Measurements from ENCODE around the gene BCL2L13.
"Not testable (repeated sequence)": the region's sequence is repeated elsewhere in the genome, so short reads cannot be mapped to it uniquely, and the experiment has no call there.

Gene BCL2L13

DNA sequence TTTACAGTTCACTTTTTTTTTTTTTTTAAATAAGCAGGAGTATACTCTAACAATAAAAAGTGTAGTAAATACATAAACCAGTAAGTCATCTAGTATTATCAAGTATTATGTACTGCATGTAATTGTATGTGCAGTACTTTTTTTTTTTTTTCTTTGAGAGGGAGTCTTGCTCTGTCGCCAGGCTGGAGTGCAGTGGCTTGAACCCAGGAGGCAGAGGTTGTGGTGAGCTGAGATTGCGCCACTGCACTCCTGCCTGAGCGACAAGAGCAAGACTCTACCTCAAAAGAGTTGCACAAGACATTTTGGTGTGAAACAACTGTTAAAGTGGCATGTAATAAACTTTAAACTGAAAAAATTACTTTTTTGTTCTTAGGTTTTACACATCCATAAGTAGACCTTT is 16.7 kb downstream of the BCL2L13 start:
- no peak for TF ChIP-seq FOXM1 (IDR thresholded peaks at IDR 0.05; ENCODE audit: borderline replicate concordance)
- TF ChIP-seq ELF4 (IDR thresholded peaks at IDR 0.05), result no peak
- no peak for TF ChIP-seq ARNT (IDR thresholded peaks at IDR 0.05)
- TF ChIP-seq SP1 (IDR thresholded peaks at IDR 0.05), result no peak
- no peak for TF ChIP-seq ZNF384 (IDR thresholded peaks at IDR 0.05)
- TF ChIP-seq TARDBP (IDR thresholded peaks at IDR 0.05), result no peak
- DNase-seq (ENCODE audit: extremely low spot score), result no peak
- POLR2A ChIA-PET, result interaction anchor here (1.7 kb wide), 1 partner anchor 16 kb away, joined by 5 read pairs; the partner anchor contains the start of gene BCL2L13
- CTCF ChIA-PET, result interaction anchor here (0.8 kb wide), 1 partner anchor 130 kb away, joined by 3 read pairs; no protein-coding TSS in a partner anchor

DNA sequence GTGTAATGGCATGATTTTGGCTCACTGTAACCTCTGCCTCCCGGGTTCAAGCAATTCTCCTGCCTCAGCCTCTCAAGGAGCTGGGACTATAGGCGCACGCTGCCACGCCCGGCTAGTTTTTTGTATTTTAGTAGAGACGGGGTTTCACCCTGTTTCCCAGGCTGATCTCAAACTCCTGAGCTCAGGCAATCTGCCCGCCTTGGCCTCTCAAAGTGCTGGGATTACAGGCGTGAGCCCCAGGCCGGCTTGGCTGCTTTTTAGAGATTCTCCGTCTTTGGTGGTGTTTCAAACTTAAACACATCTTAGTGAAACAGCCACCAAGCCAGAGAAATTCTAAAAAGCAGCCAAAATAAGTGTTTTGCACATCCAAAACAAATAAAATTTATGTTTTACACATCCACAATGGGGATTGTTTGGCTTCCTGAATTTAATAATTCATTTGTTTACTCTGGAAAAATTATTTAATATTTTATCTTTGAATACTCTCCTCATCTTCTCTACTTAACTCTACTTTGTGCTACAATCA is 18.4 kb downstream of the BCL2L13 start:
- ChIA-PET CTCF (no interaction called here), POLR2A (no interaction called here)
- DNase-seq (ENCODE audit: extremely low spot score), result no peak
- TF ChIP-seq CTBP1 (IDR thresholded peaks at IDR 0.05; ENCODE audit: borderline replicate concordance) (no peak), ARNT (IDR thresholded peaks at IDR 0.05) (no peak)

GRCh38 chr22:17664414-17665055 is 26.0 kb downstream of the BCL2L13 start:
- ChIA-PET CTCF (no interaction called here), POLR2A (no interaction called here)
- TF ChIP-seq ELF4 (IDR thresholded peaks at IDR 0.05), result no peak
- no peak for TF ChIP-seq SP1 (IDR thresholded peaks at IDR 0.05)
- TF ChIP-seq SUZ12 (IDR thresholded peaks at IDR 0.05), result no peak
- no peak for DNase-seq (ENCODE audit: extremely low spot score)

- no peak for DNase-seq (ENCODE audit: extremely low spot score)
- CTCF ChIA-PET, result no interaction called here
- TF ChIP-seq CTBP1 (IDR thresholded peaks at IDR 0.05; ENCODE audit: borderline replicate concordance) (no peak), ARNT (IDR thresholded peaks at IDR 0.05) (no peak), SP1 (IDR thresholded peaks at IDR 0.05) (no peak), SUZ12 (IDR thresholded peaks at IDR 0.05) (no peak), BHLHE40 (IDR thresholded peaks at IDR 0.05; ENCODE audit: borderline replicate concordance) (no peak), FOXM1 (IDR thresholded peaks at IDR 0.05; ENCODE audit: borderline replicate concordance) (no peak), ZNF384 (IDR thresholded peaks at IDR 0.05) (no peak), PKNOX1 (IDR thresholded peaks at IDR 0.05) (no peak), L3MBTL2 (conservative IDR thresholded peaks at IDR 0.05) (no peak), LEF1 (IDR thresholded peaks at IDR 0.05; ENCODE audit: borderline replicate concordance) (no peak), ELF4 (IDR thresholded peaks at IDR 0.05) (no peak), FOXA1 (IDR thresholded peaks at IDR 0.05) (no peak), TARDBP (IDR thresholded peaks at IDR 0.05) (no peak)
- POLR2A ChIA-PET, result no interaction called here
These were observed 26.7 kb downstream of the BCL2L13 start for GRCh38 chr22:17665248-17665647.

DNA sequence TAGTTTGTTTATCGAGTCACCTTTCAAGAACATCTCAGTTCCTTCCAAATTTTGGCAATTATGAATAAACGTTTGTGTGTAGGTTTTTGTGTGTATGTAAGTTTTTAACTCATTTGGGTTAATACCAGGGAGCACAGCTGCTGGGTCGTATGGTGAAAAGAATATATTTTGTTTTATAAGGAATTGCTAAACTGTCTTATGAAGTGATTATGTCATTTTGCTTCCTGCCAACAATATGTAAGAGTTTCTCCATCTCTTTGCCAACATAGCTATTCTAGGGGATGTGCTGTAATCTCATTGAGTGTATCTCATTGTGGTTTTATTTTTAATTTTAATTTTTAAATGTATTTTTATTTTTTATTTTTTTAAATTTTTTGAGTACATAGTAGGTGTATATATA is 27.3 kb downstream of the BCL2L13 start:
- POLR2A ChIA-PET, result no interaction called here

GRCh38 chr22:17671521-17672092 is 33.0 kb downstream of the BCL2L13 start:
- POLR2A ChIA-PET; DNase-seq (ENCODE audit: extremely low spot score): not testable (repeated sequence)
- CTCF ChIA-PET, result interaction anchor here (0.6 kb wide), 1 partner anchor 576 kb away, joined by 3 read pairs; no protein-coding TSS in a partner anchor

More for the DNA sequence above, 27.3 kb downstream of the BCL2L13 start:
- TF ChIP-seq SUZ12 (IDR thresholded peaks at IDR 0.05), result no peak
- TF ChIP-seq FOXM1 (IDR thresholded peaks at IDR 0.05; ENCODE audit: borderline replicate concordance), result no peak
- TF ChIP-seq BHLHE40 (IDR thresholded peaks at IDR 0.05; ENCODE audit: borderline replicate concordance), result no peak
- no peak for TF ChIP-seq FOXK2 (IDR thresholded peaks at IDR 0.05)
- TF ChIP-seq PKNOX1 (IDR thresholded peaks at IDR 0.05), result no peak
- TF ChIP-seq L3MBTL2 (conservative IDR thresholded peaks at IDR 0.05), result no peak
- TF ChIP-seq NFRKB (IDR thresholded peaks at IDR 0.05), result no peak
- no peak for TF ChIP-seq ELF4 (IDR thresholded peaks at IDR 0.05)
- no peak for TF ChIP-seq CTBP1 (IDR thresholded peaks at IDR 0.05; ENCODE audit: borderline replicate concordance)
- no peak for TF ChIP-seq HDGF (IDR thresholded peaks at IDR 0.05; ENCODE audit: borderline replicate concordance)
- TF ChIP-seq LEF1 (IDR thresholded peaks at IDR 0.05; ENCODE audit: borderline replicate concordance), result no peak
- TF ChIP-seq TARDBP (IDR thresholded peaks at IDR 0.05), result no peak
- TF ChIP-seq ARNT (IDR thresholded peaks at IDR 0.05), result no peak
- no peak for TF ChIP-seq FOXA1 (IDR thresholded peaks at IDR 0.05)
- no peak for DNase-seq (ENCODE audit: extremely low spot score)
- CTCF ChIA-PET, result no interaction called here

- ChIA-PET POLR2A (no interaction called here), CTCF (interaction anchor here (0.6 kb wide), 1 partner anchor 577 kb away, joined by 3 read pairs; no protein-coding TSS in a partner anchor)
- TF ChIP-seq ELF4 (IDR thresholded peaks at IDR 0.05) (no peak), ZNF384 (IDR thresholded peaks at IDR 0.05) (no peak), BHLHE40 (IDR thresholded peaks at IDR 0.05; ENCODE audit: borderline replicate concordance) (no peak), FOXA1 (IDR thresholded peaks at IDR 0.05) (no peak), NFRKB (IDR thresholded peaks at IDR 0.05) (no peak), L3MBTL2 (conservative IDR thresholded peaks at IDR 0.05) (no peak), FOXM1 (IDR thresholded peaks at IDR 0.05; ENCODE audit: borderline replicate concordance) (no peak), FOXK2 (IDR thresholded peaks at IDR 0.05) (no peak), PKNOX1 (IDR thresholded peaks at IDR 0.05) (no peak), TARDBP (IDR thresholded peaks at IDR 0.05) (no peak), ARNT (IDR thresholded peaks at IDR 0.05) (no peak), SP1 (IDR thresholded peaks at IDR 0.05) (no peak), HDGF (IDR thresholded peaks at IDR 0.05; ENCODE audit: borderline replicate concordance) (no peak), SUZ12 (IDR thresholded peaks at IDR 0.05) (no peak), LEF1 (IDR thresholded peaks at IDR 0.05; ENCODE audit: borderline replicate concordance) (no peak), CTBP1 (IDR thresholded peaks at IDR 0.05; ENCODE audit: borderline replicate concordance) (no peak)
- no peak for DNase-seq (ENCODE audit: extremely low spot score)
These were observed 33.9 kb downstream of the BCL2L13 start for GRCh38 chr22:17672417-17672991.

Data from HEK293T (cell line).